Endodermal cell (in vitro differentiated cells): ENCODE data around the gene KIAA0232. TPM values are rescaled to one million over a fixed set of nuclear protein-coding genes. Genes with fewer than 3 reads are reported as not detected.

Source experiments
- DNase-seq: peaks from one replicate; pipeline ENCODE4 v3.0.0-alpha.2; 2017
- H3K27ac ChIP-seq: 2 replicates; pipeline ENCODE4 v1.5.1; 2013; ENCODE audit warnings: mild to moderate bottlenecking, low read depth, low read length, moderate library complexity
- H3K27me3 ChIP-seq: 2 replicates; pipeline ENCODE4 v1.6.1; 2013; ENCODE audit warnings: mild to moderate bottlenecking, low read length, moderate library complexity; ENCODE audit not compliant: insufficient read depth, control insufficient read depth, poor library complexity, severe bottlenecking
- H3K36me3 ChIP-seq: 2 replicates; pipeline ENCODE4 v1.7.0; 2013; ENCODE audit warnings: mild to moderate bottlenecking, low read length, moderate library complexity; ENCODE audit not compliant: control insufficient read depth, insufficient read depth
- H3K4me1 ChIP-seq: one replicate; pipeline ENCODE4 v1.7.0; 2013; ENCODE audit warnings: low read length; ENCODE audit not compliant: control insufficient read depth, insufficient read depth
- H3K4me3 ChIP-seq: 2 replicates; pipeline ENCODE4 v1.5.1; 2013; ENCODE audit warnings: mild to moderate bottlenecking, low read length, moderate library complexity
- H3K9ac ChIP-seq: 2 replicates; pipeline ENCODE4 v1.6.1; 2013; ENCODE audit warnings: mild to moderate bottlenecking, low read length, moderate library complexity; ENCODE audit not compliant: poor library complexity, severe bottlenecking; ENCODE audit errors: extremely low read depth
- H3K9me3 ChIP-seq: 2 replicates; pipeline ENCODE4 v1.6.1; 2013; ENCODE audit warnings: mild to moderate bottlenecking, low read length, moderate library complexity; ENCODE audit not compliant: control insufficient read depth
- H3K27ac Mint-ChIP-seq: 2 replicates; pipeline ENCODE4 v1.8.0; 2020; ENCODE audit warnings: mixed read lengths
- H3K27me3 Mint-ChIP-seq: 2 replicates; pipeline ENCODE4 v1.8.0; 2021; ENCODE audit warnings: mild to moderate bottlenecking, mixed read lengths; ENCODE audit not compliant: insufficient read depth
- H3K36me3 Mint-ChIP-seq: 2 replicates; pipeline ENCODE4 v1.8.0; 2020; ENCODE audit warnings: low read depth, mixed read lengths
- H3K4me1 Mint-ChIP-seq: 2 replicates; pipeline ENCODE4 v1.8.0; 2020; ENCODE audit warnings: mixed read lengths
- H3K4me3 Mint-ChIP-seq: 2 replicates; pipeline ENCODE4 v1.8.0; 2020; ENCODE audit warnings: mild to moderate bottlenecking, moderate library complexity, mixed read lengths
- H3K9me3 Mint-ChIP-seq: 2 replicates; pipeline ENCODE4 v1.8.0; 2020; ENCODE audit warnings: mild to moderate bottlenecking, mixed read lengths
- CTCF ChIP-seq: fragments of 200-600 bp; sonication (generic); conservative IDR thresholded peaks from 2 replicates; pipeline ENCODE4 v1.5.0; 2021; ENCODE audit warnings: antibody characterized with exemption, mild to moderate bottlenecking
- WGBS, 2 experiments: methylation state at CpG; one replicate each; pipeline versions ENCODE4 v1.1.5 to v1.1.7; 2013; ENCODE audit warnings: missing lambda C conversion rate in 2 of 2, mixed read lengths in 1 of 2; ENCODE audit not compliant: insufficient coverage in 1 of 2, insufficient read length in 1 of 2; 5-methylcytosine and 5-hydroxymethylcytosine counted together
- total RNA-seq, 2 donors: library from RNA; stranded (reverse); fragmentation: NEBNext Ultra II Directional in 1 of 2; extraction: Animal tissue kit (Norgen Biotek cat#: 25700) in 1 of 2; gene quantifications; 2 replicates in 1 of 2; 3 replicates in 1 of 2; pipeline ENCODE4 v1.2.1, GENCODE V29; 2021

Gene KIAA0232
- total RNA-seq, 2 donors from 2014 or later: 32.9 to 43.5 TPM

- H3K27ac Mint-ChIP-seq: no peak overlapping the region
- no peaks in the 10 kb centered on the region for H3K36me3 Mint-ChIP-seq
- peaks cover 3% of the 10 kb centered on the region for H3K4me1 Mint-ChIP-seq
- H3K36me3 ChIP-seq: no peaks in the 10 kb centered on the region
- H3K4me3 ChIP-seq: no peak overlapping the region
- peaks cover 7% of the 10 kb centered on the region for H3K4me1 ChIP-seq
- peaks cover 2% of the 10 kb centered on the region for H3K27me3 Mint-ChIP-seq
- WGBS, 2 experiments: 90 to 96% methylated on average over 5 to 6 of the region's 6 CpGs
- TF ChIP-seq CTCF: no peak
- no peaks in the 10 kb centered on the region for H3K27me3 ChIP-seq
- no peaks in the 10 kb centered on the region for H3K9me3 ChIP-seq
- no peak overlapping the region for H3K4me3 Mint-ChIP-seq
- no peak overlapping the region for H3K9ac ChIP-seq
- no peaks in the 10 kb centered on the region for H3K9me3 Mint-ChIP-seq
- DNase-seq: peak; percentile 29
- no peak overlapping the region for H3K27ac ChIP-seq
Measured at GRCh38 chr4:6767386-6767747, 15.2 kb upstream of the KIAA0232 start.

- Mint-ChIP-seq H3K4me1 (peaks cover 3% of the 10 kb centered on the region), H3K27me3 (peaks cover 2% of the 10 kb centered on the region), H3K9me3 (no peaks in the 10 kb centered on the region), H3K4me3 (no peak overlapping the region), H3K27ac (no peak overlapping the region), H3K36me3 (no peaks in the 10 kb centered on the region)
- Histone ChIP-seq H3K4me3 (no peak overlapping the region), H3K36me3 (no peaks in the 10 kb centered on the region), H3K27ac (no peak overlapping the region), H3K4me1 (peaks cover 7% of the 10 kb centered on the region), H3K9me3 (no peaks in the 10 kb centered on the region), H3K27me3 (no peaks in the 10 kb centered on the region), H3K9ac (no peak overlapping the region)
- TF ChIP-seq CTCF: no peak
- whole genome bisulfite sequencing, 2 experiments: 83 to 87% methylated on average over 9 to 22 of the region's 22 CpGs
- DNase-seq: peak; percentile 50
Measured at GRCh38 chr4:6767748-6768538, 14.6 kb upstream of the KIAA0232 start.

GRCh38 chr4:6768539-6768905 lies 14.0 kb upstream of the KIAA0232 start:
- Histone ChIP-seq H3K36me3 (no peaks in the 10 kb centered on the region), H3K4me1 (peaks cover 7% of the 10 kb centered on the region), H3K9ac (no peak overlapping the region), H3K4me3 (no peak overlapping the region), H3K27me3 (no peaks in the 10 kb centered on the region), H3K9me3 (no peaks in the 10 kb centered on the region), H3K27ac (no peak overlapping the region)
- Mint-ChIP-seq H3K9me3 (no peaks in the 10 kb centered on the region), H3K4me1 (peaks cover 3% of the 10 kb centered on the region), H3K4me3 (no peak overlapping the region), H3K27me3 (peaks cover 2% of the 10 kb centered on the region), H3K36me3 (no peaks in the 10 kb centered on the region), H3K27ac (no peak overlapping the region)
- no peak for DNase-seq
- WGBS, 2 experiments: 71 to 76% methylated on average over 4 of the region's 4 CpGs
- TF ChIP-seq CTCF: no peak
